Cardiac muscle cell (in vitro differentiated cells and primary cell): ENCODE data around the gene PDE8A. TPM values are rescaled to one million over a fixed set of nuclear protein-coding genes. Genes with fewer than 3 reads are reported as not detected.

Source experiments
- DNase-seq, 2 donors: peaks; one replicate each; pipeline versions ENCODE4 v3.0.0 to v3.0.0-alpha.2; 2010 to 2017; ENCODE audit warnings: low read depth in 1 of 2, low spot score in 1 of 2
- H3K27ac ChIP-seq: fragments of 200-600 bp; sonication (generic); 2 replicates; pipeline ENCODE4 v1.5.1; 2016
- H3K27me3 ChIP-seq: fragments of 200-600 bp; sonication (generic); 2 replicates; pipeline ENCODE4 v1.6.0; 2016; ENCODE audit warnings: control low read depth
- H3K36me3 ChIP-seq: fragments of 200-600 bp; sonication (generic); 2 replicates; pipeline ENCODE4 v1.5.1; 2016; ENCODE audit warnings: control low read depth
- H3K4me1 ChIP-seq: fragments of 200-600 bp; sonication (generic); 2 replicates; pipeline ENCODE4 v1.8.1; 2017; ENCODE audit warnings: low read depth, mild to moderate bottlenecking, mixed run types
- H3K4me3 ChIP-seq: fragments of 200-600 bp; sonication (generic); 2 replicates; pipeline ENCODE4 v1.5.1; 2016; ENCODE audit warnings: mild to moderate bottlenecking
- H3K9me3 ChIP-seq: fragments of 200-600 bp; sonication (generic); 2 replicates; pipeline ENCODE4 v1.5.1; 2017; ENCODE audit warnings: low read depth, mild to moderate bottlenecking, control low read depth
- polyA plus RNA-seq: library from polyadenylated mRNA; unstranded; fragments of >200 nt; fragmentation: Nextera tagmentation; extraction: Ambion mirVana; gene quantifications from 2 replicates; pipeline ENCODE4 v1.2.1, GENCODE V29; 2016
- total RNA-seq: library from RNA; depleted of rRNA; stranded (reverse); fragments of >200 nt; gene quantifications from 2 replicates; pipeline ENCODE4 v1.2.3, GENCODE V29; 2016
- TF ChIP-seq, protein P1 (sequence below): IDR thresholded peaks from 2 replicates; pipeline ENCODE4 v1.5.1; 2012; ENCODE audit warnings: low read depth, mild to moderate bottlenecking, low read length

The PDE8A gene
- total and polyA plus RNA-seq, 2 experiments from 2014 or later: 10.2 to 26.8 TPM

DNA sequence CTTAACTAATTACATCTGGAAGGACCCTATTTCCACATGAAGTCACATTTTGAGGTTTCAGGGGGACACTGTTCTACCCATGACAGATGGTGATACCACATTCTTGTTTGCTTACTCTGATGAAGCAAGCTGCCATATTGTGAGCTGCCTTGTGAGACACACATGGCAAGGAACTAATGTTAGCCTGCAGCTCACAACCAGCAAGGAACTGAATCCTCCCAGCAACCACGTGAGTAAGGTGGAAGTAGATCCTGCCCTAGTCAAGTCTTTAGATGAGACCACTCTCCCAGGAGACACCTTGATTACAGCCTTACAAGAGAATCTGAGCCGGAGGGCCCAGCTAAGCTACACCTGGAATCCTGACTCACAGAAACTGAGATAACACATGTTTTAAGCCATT, 160.1 kb downstream of the PDE8A start:
- H3K27me3 ChIP-seq: no peaks in the 10 kb centered on the region
- no peaks in the 10 kb centered on the region for H3K36me3 ChIP-seq
- no peak overlapping the region for H3K4me3 ChIP-seq
- TF ChIP-seq, protein P1, sequence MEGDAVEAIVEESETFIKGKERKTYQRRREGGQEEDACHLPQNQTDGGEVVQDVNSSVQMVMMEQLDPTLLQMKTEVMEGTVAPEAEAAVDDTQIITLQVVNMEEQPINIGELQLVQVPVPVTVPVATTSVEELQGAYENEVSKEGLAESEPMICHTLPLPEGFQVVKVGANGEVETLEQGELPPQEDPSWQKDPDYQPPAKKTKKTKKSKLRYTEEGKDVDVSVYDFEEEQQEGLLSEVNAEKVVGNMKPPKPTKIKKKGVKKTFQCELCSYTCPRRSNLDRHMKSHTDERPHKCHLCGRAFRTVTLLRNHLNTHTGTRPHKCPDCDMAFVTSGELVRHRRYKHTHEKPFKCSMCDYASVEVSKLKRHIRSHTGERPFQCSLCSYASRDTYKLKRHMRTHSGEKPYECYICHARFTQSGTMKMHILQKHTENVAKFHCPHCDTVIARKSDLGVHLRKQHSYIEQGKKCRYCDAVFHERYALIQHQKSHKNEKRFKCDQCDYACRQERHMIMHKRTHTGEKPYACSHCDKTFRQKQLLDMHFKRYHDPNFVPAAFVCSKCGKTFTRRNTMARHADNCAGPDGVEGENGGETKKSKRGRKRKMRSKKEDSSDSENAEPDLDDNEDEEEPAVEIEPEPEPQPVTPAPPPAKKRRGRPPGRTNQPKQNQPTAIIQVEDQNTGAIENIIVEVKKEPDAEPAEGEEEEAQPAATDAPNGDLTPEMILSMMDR: no peak
- H3K9me3 ChIP-seq: no peaks in the 10 kb centered on the region
- DNase-seq: no peak
- no peak overlapping the region for H3K27ac ChIP-seq
- peaks cover 8% of the 10 kb centered on the region for H3K4me1 ChIP-seq

GRCh38 chr15:85142312-85142711, 160.7 kb downstream of the PDE8A start:
- H3K27me3 ChIP-seq: no peaks in the 10 kb centered on the region
- H3K4me3 ChIP-seq: no peak overlapping the region
- TF ChIP-seq, protein P1: no peak
- no peaks in the 10 kb centered on the region for H3K9me3 ChIP-seq
- peaks cover 3% of the 10 kb centered on the region for H3K4me1 ChIP-seq
- no peak overlapping the region for H3K27ac ChIP-seq
- DNase-seq: peak in 1 of 2 donors; percentile 45
- H3K36me3 ChIP-seq: no peaks in the 10 kb centered on the region

- H3K27me3 ChIP-seq: no peaks in the 10 kb centered on the region
- H3K4me1 ChIP-seq: no peaks in the 10 kb centered on the region
- H3K27ac ChIP-seq: no peak overlapping the region
- H3K36me3 ChIP-seq: no peaks in the 10 kb centered on the region
- H3K4me3 ChIP-seq: no peak overlapping the region
- no peaks in the 10 kb centered on the region for H3K9me3 ChIP-seq
- TF ChIP-seq, protein P1: no peak
- DNase-seq: no peak
Measured at GRCh38 chr15:85149465-85150129, 167.9 kb downstream of the PDE8A start.

DNA sequence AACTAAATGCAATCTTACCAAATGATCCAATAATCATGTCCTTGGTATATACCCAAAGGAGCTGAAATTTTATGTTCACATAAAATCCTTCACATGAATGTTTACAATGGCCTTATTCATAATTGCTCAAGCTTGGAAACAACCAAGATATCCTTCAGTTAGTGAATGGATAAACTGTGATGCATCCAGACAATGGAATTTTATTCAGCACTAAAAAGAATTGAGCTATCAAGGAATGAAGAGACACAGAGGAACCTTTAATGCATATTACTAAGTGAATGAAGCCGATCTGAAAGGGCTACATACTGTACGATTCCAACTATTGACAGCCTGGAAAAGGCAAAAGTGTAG, 168.4 kb downstream of the PDE8A start:
- Histone ChIP-seq H3K36me3 (no peaks in the 10 kb centered on the region), H3K4me1 (no peaks in the 10 kb centered on the region), H3K27ac (no peak overlapping the region), H3K27me3 (no peaks in the 10 kb centered on the region), H3K4me3 (no peak overlapping the region), H3K9me3 (no peaks in the 10 kb centered on the region)
- no peak for DNase-seq
- TF ChIP-seq, protein P1: no peak

- Histone ChIP-seq H3K4me1 (no peaks in the 10 kb centered on the region), H3K36me3 (no peaks in the 10 kb centered on the region), H3K27ac (no peak overlapping the region), H3K4me3 (no peak overlapping the region), H3K9me3 (no peaks in the 10 kb centered on the region), H3K27me3 (no peaks in the 10 kb centered on the region)
- TF ChIP-seq, protein P1: no peak
- no peak for DNase-seq
Measured at GRCh38 chr15:85151145-85151544, 169.5 kb downstream of the PDE8A start.
